Activated naive CD4-positive, alpha-beta T cell treated with anti-CD3 and anti-CD28 coated beads, Interleukin-2, amount 50 U/mL, for 24 hours (primary cell): Measurements from ENCODE around the gene SAFB2.
A peak's percentile ranks its signal among the peaks of the same experiment; 100 is the strongest.
"Not testable (repeated sequence)": the region's sequence is repeated elsewhere in the genome, so short reads cannot be mapped to it uniquely, and the experiment has no call there.

Experiments
- H3K27ac Mint-ChIP-seq: one replicate; pipeline ENCODE4 v1.8.0; 2021; ENCODE audit warnings: mild to moderate bottlenecking, mixed read lengths
- H3K27me3 Mint-ChIP-seq: one replicate; pipeline ENCODE4 v1.8.0; 2021; ENCODE audit warnings: mixed read lengths
- H3K36me3 Mint-ChIP-seq: one replicate; pipeline ENCODE4 v1.8.0; 2021; ENCODE audit warnings: mixed read lengths
- H3K4me1 Mint-ChIP-seq: one replicate; pipeline ENCODE4 v1.8.0; 2021; ENCODE audit warnings: mixed read lengths
- H3K4me3 Mint-ChIP-seq: one replicate; pipeline ENCODE4 v1.8.0; 2021; ENCODE audit warnings: mild to moderate bottlenecking, mixed read lengths
- H3K9me3 Mint-ChIP-seq: one replicate; pipeline ENCODE4 v1.8.0; 2021; ENCODE audit warnings: mixed read lengths

SAFB2 gene

DNA sequence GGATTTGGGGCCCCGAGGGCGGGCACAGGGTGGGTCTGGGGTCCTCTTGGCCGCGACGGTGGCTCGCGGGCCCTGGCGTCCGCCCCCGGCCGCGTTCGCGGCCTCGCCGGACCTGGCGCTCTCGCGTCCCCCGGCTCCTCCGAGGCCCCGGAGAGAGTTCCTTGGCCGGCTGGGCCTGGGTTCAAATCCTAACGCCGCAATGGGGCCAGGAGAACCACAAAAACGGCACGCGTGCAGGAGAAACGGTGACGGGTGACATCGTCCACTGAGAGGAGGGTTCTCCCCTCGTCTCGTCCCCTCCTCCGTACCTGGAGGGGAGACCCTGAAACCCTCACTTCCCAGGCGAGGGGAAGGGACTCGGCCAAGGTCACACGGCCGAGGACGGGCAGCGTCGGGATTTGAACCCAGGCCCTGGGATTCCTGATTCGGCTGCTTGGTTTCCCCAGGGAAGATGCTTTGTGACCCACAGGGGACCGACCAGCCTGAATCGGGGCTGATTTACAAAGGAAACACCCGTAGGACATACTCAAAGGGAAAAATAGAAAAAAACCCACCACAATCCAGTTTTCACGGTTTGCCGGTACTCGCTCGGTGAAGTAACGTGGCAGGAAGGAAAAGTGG lies 931 bp upstream of the SAFB2 start:
- peaks cover 67% of the 10 kb centered on the region for H3K4me1 Mint-ChIP-seq
- peaks cover 30% of the 10 kb centered on the region for H3K36me3 Mint-ChIP-seq
- H3K27ac Mint-ChIP-seq: peak overlapping the region; percentile 100
- no peaks in the 10 kb centered on the region for H3K27me3 Mint-ChIP-seq
- peak overlapping the region; percentile 100 for H3K4me3 Mint-ChIP-seq
- H3K9me3 Mint-ChIP-seq: no peaks in the 10 kb centered on the region

DNA sequence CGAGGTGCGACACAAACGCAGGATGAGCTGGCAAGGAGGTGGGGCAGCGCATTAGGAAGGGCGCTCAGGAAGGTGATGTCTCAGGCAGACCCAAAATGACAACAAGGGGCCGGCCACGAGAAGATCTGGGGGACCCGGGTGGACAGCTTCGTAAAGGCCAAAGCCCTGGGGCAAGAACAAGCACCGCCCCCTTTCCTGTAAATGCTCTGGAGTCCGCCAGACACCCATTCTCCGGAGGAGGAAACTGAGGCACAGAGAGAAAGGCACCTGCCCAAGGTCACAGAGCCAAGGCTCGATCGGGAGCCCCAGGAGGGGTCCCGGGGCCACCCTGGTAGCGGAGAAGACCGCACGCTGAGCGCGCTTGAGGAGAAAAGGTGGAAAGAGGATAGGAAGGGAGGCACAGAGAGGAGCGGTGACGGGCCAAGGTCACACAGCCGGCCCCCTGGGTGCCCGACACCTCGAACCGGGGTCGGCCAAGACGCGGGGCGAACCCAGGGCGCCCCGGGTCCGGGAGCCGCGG lies 571 bp downstream of the SAFB2 start:
- H3K9me3 Mint-ChIP-seq: no peaks in the 10 kb centered on the region
- H3K4me1 Mint-ChIP-seq: peaks cover 67% of the 10 kb centered on the region
- peak overlapping the region; percentile 100 for H3K4me3 Mint-ChIP-seq
- no peaks in the 10 kb centered on the region for H3K27me3 Mint-ChIP-seq
- peaks cover 28% of the 10 kb centered on the region for H3K36me3 Mint-ChIP-seq
- peak overlapping the region; percentile 91 for H3K27ac Mint-ChIP-seq

DNA sequence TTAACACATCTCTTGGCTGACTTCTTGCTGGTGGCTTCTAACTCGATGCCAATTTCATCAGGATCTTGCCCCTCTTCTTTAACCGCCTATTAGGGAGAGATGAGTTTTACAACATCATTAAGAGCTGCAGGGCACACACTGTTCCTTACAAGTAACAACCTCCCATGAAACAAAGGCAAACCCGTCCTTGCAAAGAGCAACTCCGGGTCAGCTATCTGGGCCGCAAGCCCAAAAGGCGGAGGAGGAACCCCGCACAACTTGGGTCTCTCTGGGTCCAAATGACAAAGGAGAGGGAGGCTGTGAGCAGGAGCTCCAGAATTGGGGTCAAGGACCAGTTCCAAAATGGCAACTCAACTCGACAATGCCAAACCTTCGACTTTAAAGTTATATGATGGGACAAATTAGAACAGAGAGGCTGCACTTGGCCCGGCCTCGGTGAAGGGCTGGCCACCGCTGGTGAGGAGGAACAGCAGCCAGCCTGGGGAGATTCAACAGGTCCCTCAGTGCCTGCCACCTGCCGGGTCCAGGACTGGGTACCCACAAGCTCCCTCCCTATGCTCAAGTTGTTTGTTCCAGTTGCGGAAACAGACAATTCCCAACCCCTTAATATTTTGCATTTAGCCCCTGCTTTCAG lies 1.1 kb downstream of the SAFB2 start:
- Mint-ChIP-seq H3K4me3 (peak overlapping the region; percentile 100), H3K27me3 (no peaks in the 10 kb centered on the region), H3K27ac (peak overlapping the region; percentile 91), H3K36me3 (peaks cover 26% of the 10 kb centered on the region), H3K4me1 (peaks cover 66% of the 10 kb centered on the region), H3K9me3 (no peaks in the 10 kb centered on the region)

DNA sequence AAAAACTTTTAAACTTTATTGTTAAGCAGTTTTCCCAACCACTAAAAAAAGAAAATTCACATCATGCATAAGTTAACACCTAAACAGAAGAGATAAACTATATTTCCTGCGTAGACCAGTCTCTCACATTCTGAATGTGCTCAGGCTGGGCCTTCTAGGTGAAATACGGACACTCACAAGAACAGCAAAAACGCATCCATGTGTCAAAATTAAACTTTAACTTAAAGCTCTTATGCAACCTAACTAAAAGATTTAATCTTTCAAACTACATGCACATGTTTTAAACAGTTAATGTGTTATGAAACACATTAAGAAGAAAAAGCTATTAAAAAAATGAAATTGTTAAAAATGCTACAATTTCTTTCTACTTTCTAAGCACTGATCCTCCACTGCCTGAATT lies 2.6 kb downstream of the SAFB2 start:
- Mint-ChIP-seq H3K27me3 (no peaks in the 10 kb centered on the region), H3K27ac (peak overlapping the region; percentile 77), H3K36me3 (peaks cover 17% of the 10 kb centered on the region), H3K4me1 (peaks cover 57% of the 10 kb centered on the region), H3K4me3 (peak overlapping the region; percentile 100), H3K9me3 (no peaks in the 10 kb centered on the region)

DNA sequence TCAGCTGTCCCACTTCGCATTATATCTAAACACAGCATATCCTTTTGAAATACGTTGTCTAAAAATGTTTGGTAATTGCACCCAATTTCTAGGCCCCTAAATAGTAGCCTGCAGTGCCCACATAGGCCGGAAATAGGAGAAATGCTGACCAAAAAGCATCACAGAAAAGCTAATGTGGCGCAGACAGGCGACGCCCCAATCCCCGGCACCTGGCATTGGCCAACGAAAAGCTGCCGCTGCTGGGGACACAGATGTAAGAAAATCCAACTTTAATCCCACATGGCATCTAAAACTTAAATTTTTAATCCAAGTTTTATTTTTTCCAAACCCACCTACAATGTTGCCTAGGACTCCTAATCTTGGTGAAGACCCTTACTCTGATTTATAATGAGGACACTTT lies 4.0 kb downstream of the SAFB2 start:
- Mint-ChIP-seq H3K27me3 (no peaks in the 10 kb centered on the region), H3K36me3 (peaks cover 15% of the 10 kb centered on the region), H3K4me1 (peaks cover 55% of the 10 kb centered on the region), H3K9me3 (no peaks in the 10 kb centered on the region), H3K4me3 (peak overlapping the region; percentile 51), H3K27ac (peak overlapping the region; percentile 55)

DNA sequence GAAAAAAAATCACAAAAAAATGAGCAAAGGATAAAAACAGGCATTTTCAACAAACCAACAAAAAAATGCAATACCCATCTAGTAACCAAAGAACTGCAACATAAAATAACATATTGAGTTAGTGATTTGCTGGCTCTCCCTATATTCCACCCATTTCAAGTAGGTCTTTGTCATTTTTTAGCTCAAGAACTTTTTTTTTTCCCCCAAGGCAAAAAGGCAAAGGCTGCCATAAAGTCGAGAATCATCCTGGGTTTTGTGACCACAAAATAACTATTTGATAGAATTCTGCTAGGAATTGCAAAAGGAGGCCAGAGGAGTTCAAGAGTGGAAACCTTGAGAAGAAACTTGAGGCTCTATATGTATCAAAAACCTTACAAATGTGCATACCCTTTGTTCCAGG lies 5.5 kb downstream of the SAFB2 start:
- peak overlapping the region; percentile 14 for H3K27ac Mint-ChIP-seq
- no peak overlapping the region for H3K4me3 Mint-ChIP-seq
- no peaks in the 10 kb centered on the region for H3K9me3 Mint-ChIP-seq
- no peaks in the 10 kb centered on the region for H3K27me3 Mint-ChIP-seq
- H3K36me3 Mint-ChIP-seq: peaks cover 16% of the 10 kb centered on the region
- peaks cover 55% of the 10 kb centered on the region for H3K4me1 Mint-ChIP-seq

DNA sequence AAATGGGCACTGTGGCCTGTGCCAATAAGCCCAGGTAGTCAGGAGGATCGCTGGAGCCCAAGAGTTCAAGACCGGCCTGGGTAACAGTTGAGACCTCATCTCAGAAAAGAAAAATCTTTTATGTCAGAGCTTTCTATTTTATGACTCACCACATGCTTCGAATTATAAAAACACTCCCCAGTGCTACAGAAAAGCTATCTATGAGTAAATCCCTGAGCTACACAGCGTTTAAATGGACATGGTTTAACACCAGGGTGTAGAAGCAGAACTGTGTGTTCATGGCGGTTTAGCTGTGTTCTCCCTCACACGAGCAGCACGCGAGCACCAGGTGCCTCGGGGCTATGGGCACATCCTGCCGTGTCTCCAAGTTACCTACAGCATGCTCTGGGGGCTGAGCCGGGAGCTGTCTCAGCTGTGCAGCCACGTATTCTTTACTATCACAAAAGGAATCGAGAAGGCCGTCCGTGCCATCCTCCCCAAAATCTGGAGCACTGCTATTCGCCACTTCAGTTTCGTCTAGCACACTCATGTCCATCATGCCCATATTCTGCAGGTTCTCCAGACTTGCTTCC lies 6.7 kb downstream of the SAFB2 start:
- Mint-ChIP-seq H3K9me3 (no peaks in the 10 kb centered on the region), H3K36me3 (peaks cover 14% of the 10 kb centered on the region), H3K4me1 (peaks cover 46% of the 10 kb centered on the region), H3K27me3 (no peaks in the 10 kb centered on the region), H3K4me3 (no peak overlapping the region), H3K27ac (no peak overlapping the region)

DNA sequence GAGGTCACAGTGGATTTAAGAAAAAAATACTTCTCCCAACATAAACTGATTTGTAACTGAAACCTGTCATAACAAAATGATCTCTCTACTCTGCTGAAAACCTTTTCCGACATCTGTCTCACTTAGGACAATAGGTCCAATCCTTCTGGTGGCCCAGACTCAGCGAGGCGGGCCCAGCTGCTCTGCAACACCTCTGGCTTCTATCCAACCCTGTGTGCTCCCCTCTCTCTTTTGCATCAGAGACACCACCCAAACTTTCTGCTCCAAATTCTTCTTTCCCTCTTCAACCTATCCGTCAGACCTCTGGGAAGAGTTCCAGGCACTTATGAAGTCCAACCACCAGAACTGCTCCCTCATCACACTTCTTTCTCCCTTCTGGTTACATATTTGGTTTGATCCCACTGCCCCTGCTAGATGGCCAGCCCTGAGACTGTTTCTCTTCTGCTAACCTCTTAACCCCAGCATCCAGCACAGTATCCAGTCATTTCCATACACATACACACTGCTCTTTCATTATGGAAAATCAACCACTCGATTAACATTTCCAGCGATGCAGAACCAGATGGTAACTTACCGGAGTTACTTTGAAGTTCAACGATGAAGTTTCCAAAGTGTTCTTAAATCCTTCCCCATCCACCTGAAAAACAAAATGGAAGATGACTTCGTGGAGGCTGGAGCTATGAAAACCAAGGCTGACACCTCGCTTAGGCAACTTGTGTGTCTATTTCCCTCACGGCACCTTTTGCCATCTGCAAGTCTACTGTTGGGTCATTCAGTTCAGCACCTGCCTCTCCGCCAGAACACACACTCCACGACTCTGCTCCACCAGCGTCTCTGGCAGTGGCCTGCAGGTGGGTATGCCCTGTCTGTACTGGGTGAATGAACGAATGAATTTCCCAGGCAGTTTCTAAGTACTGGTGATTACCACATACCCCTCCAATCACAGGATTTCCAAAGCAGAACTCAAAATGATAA lies 9.4 kb downstream of the SAFB2 start:
- peak overlapping the region; percentile 69 for H3K27ac Mint-ChIP-seq
- H3K27me3 Mint-ChIP-seq: no peaks in the 10 kb centered on the region
- H3K9me3 Mint-ChIP-seq: no peaks in the 10 kb centered on the region
- peaks cover 9% of the 10 kb centered on the region for H3K36me3 Mint-ChIP-seq
- no peak overlapping the region for H3K4me3 Mint-ChIP-seq
- H3K4me1 Mint-ChIP-seq: peaks cover 21% of the 10 kb centered on the region

DNA sequence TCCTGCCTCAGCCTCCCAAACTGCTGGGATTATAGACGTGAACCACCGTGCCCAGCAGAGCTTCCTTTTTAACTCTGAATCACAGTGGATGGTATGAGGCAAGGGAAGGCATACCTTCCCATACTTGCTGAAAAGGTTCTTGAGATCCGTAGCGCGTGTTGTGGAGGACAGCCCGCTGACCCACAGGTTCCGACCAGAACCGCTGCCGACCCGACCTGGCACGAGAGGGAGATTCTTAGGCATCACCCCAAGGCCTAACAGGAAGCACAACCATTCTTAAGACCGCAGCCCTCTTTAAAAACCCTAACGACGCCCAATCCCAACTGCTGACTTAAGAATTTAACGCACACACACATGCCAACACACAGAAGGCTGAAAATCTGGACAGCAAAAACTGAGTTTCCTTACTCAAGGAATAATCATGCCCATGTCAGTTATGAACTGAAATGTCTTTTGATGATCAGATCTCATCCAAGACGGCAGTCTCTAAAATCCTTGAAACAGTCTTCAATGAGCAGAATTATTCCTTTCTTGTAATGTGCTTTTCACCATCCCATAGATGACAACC lies 12.6 kb downstream of the SAFB2 start:
- Mint-ChIP-seq H3K4me3 (no peak overlapping the region), H3K36me3 (peaks cover 15% of the 10 kb centered on the region), H3K4me1 (peaks cover 26% of the 10 kb centered on the region), H3K9me3 (no peaks in the 10 kb centered on the region), H3K27ac (no peak overlapping the region), H3K27me3 (no peaks in the 10 kb centered on the region)

DNA sequence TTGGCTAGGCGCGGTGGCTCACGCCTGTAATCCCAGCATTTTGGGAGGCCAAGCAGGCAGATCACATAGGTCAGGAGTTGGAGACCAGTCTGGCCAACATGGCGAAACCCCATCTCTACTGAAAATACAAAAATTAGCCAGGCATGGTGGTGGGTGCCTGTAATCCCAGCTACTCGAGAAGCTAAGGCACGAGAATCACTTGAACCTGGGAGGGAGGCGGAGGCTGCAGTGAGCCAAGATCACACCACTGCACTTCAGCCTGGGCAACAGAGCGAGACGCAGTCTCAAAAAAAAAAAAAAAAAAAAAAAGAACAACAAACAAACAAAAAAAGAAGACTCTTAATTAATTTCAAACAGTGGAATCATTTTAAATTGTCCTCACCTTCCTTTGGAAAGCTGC lies 13.8 kb downstream of the SAFB2 start:
- not testable (repeated sequence) for H3K27ac Mint-ChIP-seq, H3K27me3 Mint-ChIP-seq, H3K4me3 Mint-ChIP-seq, H3K9me3 Mint-ChIP-seq
- H3K36me3 Mint-ChIP-seq: peaks cover 19% of the 10 kb centered on the region
- H3K4me1 Mint-ChIP-seq: peaks cover 29% of the 10 kb centered on the region

DNA sequence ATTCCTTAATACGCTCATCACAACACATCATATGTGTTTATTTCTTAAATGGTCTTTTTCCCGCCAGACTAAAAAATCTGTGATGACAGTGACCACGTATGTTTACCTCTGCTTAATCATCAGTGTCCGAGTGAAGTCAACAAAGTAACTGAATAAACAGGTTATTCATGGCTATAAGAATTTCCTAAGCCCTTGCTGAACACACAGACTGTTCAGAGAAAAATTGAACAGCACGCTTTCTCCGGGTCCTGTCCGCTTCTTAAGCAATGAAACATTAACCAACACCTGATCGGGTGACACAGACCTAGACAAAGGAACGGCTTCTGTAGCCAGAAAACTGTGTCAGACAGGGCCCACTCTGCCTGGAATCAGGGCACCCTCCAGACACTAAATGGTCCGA lies 14.3 kb downstream of the SAFB2 start:
- Mint-ChIP-seq H3K4me1 (peaks cover 33% of the 10 kb centered on the region), H3K36me3 (peaks cover 21% of the 10 kb centered on the region), H3K27ac (no peak overlapping the region), H3K9me3 (no peaks in the 10 kb centered on the region), H3K4me3 (no peak overlapping the region), H3K27me3 (no peaks in the 10 kb centered on the region)

DNA sequence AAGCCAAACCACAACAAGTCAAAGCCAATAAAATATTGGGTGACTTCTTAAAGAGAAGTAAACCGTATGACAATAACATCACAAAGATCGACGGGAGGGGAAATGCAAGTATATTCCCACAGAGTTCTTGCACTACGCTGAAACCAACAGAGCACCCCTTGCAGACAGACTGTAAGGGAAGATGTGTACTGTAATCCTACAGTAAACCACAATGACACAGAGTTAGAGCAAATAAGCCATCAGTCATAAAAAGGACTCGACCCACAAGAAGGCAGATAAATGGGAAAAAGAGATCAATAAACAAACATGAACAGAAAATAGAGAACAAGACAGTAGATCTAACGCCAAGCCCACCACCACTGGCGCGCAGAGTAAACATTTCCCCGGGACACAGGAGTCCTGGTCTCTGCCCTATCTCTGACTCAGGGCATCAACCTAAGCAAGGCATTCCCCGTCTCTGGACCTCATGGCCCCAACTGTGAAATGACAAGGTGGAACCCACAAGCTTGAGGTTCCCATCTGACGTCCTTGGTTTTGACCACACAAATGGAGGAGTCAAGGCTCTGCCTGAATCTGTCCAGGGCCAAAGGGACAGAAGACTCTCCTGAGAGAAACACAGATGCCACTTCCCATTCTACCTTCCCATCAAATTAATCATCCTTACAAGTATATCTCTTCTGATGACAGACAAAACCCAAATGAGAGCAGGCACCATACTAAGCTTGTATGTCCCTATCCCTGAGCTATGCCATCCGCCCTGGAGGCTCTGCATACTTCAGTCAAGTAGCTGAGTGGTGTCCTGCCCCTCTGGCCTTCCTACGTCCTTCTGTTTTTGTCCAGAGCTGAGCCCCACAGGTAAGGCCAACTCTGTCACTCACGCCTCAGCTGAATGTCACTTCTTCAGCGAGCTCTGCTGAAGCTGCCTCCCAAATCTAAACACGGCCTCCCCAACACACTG lies 15.0 kb downstream of the SAFB2 start:
- Mint-ChIP-seq H3K36me3 (peaks cover 16% of the 10 kb centered on the region), H3K4me1 (peaks cover 33% of the 10 kb centered on the region), H3K9me3 (no peaks in the 10 kb centered on the region), H3K27me3 (no peaks in the 10 kb centered on the region), H3K27ac (peak overlapping the region; percentile 38), H3K4me3 (no peak overlapping the region)

DNA sequence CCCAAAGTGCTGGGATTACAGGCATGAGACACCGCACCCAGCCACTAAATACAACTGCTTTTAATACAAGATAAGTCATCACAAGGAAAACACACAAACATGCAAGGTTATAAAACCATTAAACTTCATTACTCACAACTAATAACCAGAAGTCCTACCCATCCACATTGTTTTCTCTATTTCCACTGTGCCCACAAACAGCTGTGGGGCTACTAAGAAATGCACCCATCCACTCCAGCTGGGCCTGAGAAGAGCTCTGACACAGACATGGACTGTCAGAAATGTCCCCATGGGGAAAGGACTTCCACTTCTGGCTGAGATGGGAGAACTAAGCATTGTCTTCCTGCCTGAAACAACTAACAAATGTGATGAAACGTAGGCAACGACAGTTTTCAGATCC lies 17.2 kb downstream of the SAFB2 start:
- Mint-ChIP-seq H3K36me3 (peaks cover 20% of the 10 kb centered on the region), H3K4me3 (no peak overlapping the region), H3K27me3 (no peaks in the 10 kb centered on the region), H3K4me1 (peaks cover 33% of the 10 kb centered on the region), H3K27ac (no peak overlapping the region), H3K9me3 (no peaks in the 10 kb centered on the region)

DNA sequence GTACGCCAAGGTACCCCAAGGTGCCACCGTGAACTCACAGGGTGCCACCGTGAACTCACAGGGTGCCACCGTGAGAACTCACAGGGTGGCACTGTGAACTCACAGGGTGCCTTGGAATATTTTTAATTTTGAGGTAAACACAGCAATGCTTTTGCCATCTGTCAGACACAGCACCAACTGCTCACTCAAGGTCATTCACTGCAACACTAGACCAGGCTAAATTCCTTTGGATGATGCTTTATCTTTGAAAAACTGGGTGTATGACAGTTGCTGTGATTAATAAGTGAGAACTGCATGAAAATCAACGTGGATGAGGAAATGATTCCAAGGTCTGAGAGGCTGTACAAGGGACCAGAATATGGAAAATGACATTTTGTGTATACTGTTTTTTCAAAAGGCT lies 18.9 kb downstream of the SAFB2 start:
- Mint-ChIP-seq H3K4me3 (no peak overlapping the region), H3K9me3 (no peaks in the 10 kb centered on the region), H3K27ac (no peak overlapping the region), H3K36me3 (peaks cover 26% of the 10 kb centered on the region), H3K27me3 (no peaks in the 10 kb centered on the region), H3K4me1 (peaks cover 33% of the 10 kb centered on the region)
